H1 (cell line): Measurements from ENCODE around the gene P2RY13. TPM values are rescaled to one million over a fixed set of nuclear protein-coding genes. Genes with fewer than 3 reads are reported as not detected.

Experiments used
- CHD1 ChIP-seq: IDR thresholded peaks from 2 replicates; pipeline ENCODE4 v1.6.1; 2012; ENCODE audit warnings: low read depth, low read length, improper control_type of control experiment
- RBBP5 ChIP-seq: IDR thresholded peaks from 2 replicates; pipeline ENCODE4 v1.7.1; 2012; ENCODE audit warnings: low read depth, mild to moderate bottlenecking, inconsistent platforms, low read length, moderate library complexity, borderline replicate concordance
- polyA plus RNA-seq, 7 experiments: library from polyadenylated mRNA; depleted of rRNA in 3 of 7; stranded (reverse) in 5 of 7; unstranded in 2 of 7; fragments of >200 nt in 5 of 7; fragments of 200-250 nt in 2 of 7; gene quantifications; 1 replicate in 5 of 7; 2 replicates in 1 of 7; 4 replicates in 1 of 7; pipeline versions ENCODE4 v1.2.1 to v1.2.3, GENCODE V29; 2011 to 2013; ENCODE audit warnings: missing spikeins in 2 of 7, mixed read lengths in 2 of 7
- total RNA-seq: library from RNA; stranded (reverse); fragmentation: NEBNext Ultra II Directional; extraction: Animal tissue kit (Norgen Biotek cat#: 25700); gene quantifications from 2 replicates; pipeline ENCODE4 v1.2.1, GENCODE V29; 2021
- TF ChIP-seq, protein P1 (sequence below): IDR thresholded peaks from 2 replicates; pipeline ENCODE4 v1.6.1; 2012; ENCODE audit warnings: low read length, inconsistent platforms

Gene P2RY13
- total and polyA plus RNA-seq, 2 of the 8 experiments (the other 6 are each of a cell fraction or from before 2014, with no cell fraction given): not detected

DNA sequence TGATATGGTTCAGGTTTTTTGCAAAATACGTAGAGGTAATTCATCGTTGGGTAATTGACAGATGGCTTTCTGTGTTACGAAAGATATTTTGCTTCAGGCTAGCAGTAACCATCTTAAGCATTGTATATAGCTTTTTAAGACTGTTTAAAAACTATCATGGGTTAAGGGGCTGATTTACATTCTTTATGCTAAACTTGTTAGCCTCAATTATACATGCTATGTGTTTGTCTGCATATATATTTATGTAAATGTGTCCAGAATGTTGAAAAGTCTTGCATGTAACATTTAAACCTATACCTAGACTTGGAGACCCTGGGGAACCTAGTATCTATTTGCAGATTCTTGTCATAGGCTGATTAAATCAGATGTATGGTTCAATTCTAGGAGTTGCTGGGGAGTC lies 39.9 kb downstream of the P2RY13 start (continued):
- TF ChIP-seq, protein P1, sequence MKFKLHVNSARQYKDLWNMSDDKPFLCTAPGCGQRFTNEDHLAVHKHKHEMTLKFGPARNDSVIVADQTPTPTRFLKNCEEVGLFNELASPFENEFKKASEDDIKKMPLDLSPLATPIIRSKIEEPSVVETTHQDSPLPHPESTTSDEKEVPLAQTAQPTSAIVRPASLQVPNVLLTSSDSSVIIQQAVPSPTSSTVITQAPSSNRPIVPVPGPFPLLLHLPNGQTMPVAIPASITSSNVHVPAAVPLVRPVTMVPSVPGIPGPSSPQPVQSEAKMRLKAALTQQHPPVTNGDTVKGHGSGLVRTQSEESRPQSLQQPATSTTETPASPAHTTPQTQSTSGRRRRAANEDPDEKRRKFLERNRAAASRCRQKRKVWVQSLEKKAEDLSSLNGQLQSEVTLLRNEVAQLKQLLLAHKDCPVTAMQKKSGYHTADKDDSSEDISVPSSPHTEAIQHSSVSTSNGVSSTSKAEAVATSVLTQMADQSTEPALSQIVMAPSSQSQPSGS: no peak
- TF ChIP-seq RBBP5: no peak
- no peak for TF ChIP-seq CHD1
